ENCODE measurements around the gene PDE11A.

The PDE11A gene

DNA sequence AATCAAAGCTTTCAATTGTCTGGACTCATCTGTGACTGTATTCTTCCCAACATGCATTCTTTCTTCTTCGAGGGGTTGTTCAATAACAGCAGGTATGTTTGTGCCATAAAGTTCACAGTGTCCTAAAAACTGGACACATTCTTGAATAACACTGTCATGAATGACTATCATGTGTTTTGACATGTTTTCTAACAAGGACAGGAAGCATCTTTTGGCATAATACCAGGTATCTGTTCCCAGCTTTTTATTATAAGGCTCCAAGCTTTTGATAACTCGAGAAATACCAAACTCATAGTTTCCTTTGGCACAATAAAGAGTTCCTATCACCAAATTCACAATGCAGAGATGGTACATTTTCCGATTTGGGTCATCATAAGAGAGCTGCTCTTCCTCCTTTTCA, 455.8 kb downstream of the PDE11A start:
- DNase-seq: no peak

DNA sequence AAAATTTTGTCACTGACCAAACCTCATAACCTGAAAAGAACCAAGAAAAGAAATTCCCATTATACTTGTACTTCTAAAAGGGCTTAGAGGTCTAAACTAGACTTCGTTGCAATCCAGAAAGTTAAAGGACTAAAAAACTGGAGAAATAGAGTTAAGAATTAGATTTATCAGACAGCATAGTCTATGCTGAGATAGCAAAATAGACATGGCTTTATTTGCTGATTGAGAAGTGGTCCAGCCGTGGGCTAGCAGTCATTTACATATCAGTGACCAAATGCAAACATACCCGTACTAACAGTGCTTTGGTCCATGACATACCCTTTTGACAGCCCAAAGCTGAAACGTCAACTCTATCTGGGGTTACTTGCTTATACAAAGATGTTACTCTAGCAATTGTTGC, 456.5 kb downstream of the PDE11A start:
- DNase-seq: no peak

GRCh38 chr2:177612659-177613058, 459.9 kb downstream of the PDE11A start:
- DNase-seq: no peak

GRCh38 chr2:177611310-177611886, 461.2 kb downstream of the PDE11A start:
- no peak for DNase-seq

DNA sequence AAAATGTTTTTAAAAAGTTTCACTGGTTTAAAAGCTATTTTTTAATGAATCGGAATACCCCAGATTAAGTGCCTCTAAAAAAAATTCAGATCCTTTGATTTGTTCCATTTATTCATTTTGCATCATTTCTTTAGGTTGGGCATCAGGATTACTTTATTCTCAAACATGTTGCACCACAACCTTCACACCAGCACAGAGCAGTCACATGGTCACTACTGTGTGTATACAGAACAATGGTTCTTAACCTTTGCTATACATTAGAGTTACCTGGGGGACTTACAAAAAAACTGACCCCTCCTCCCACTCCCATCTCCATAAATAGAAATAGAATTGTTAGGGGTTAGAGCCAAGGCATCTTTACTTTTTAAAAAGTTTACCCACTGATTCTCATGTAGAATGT, 461.8 kb downstream of the PDE11A start:
- no peak for DNase-seq

DNA sequence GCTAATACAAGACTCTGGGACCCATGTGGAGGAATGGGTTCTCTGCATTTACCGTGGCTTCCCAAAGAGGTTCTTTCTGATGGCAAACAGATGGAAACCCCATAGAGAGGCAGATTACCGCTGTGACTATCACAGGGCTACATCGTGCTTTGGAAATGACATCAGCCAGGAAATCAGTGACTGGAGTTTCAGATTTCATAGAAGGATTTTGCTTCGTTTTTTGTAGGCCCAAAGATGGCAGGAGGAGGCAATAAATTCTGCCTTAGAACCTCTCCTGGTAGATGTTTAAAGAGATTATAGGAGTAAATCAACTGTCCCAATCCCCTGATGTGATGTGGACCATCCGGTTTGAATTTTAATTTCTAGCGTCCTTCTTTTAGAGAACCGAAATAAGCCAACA, 465.9 kb downstream of the PDE11A start:
- no peak for DNase-seq

DNA sequence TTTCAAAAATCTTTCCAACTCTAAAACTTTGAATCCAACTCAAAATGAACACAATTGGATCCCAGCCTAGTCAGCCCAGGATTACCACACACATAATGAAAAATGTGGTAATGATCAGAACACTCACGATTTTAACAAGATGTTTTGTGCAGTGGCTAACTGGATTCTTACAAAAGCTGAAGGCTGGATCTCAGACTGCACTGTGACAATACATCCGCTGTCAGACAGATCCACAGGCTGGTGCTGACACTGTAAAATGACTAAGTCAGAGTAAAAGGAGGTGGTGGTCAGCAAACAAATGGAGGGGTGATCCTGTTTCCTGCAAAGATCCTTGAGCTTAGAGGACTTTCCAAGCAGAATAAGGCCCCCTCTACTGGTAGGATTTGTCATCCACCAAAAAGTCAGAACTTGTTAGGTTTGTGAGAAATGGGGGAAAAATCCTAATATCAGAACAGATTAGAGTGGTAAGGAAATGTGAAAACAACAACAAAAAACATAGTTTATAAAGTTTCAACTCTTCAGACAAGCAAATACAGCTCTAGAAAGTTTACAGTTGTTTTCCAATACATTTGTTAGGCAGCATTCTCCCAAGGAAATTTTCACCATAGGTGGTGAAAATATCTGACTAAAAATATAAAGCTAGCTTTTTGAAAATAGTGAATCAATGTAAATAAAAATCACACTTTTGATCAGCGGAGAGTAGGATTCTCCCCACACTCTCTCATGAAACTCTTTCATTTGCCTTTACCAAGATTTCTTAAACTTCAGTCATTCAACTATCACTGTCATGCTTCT, 468.1 kb downstream of the PDE11A start:
- peak; percentile 30 for DNase-seq

GRCh38 chr2:177603768-177604167, 468.8 kb downstream of the PDE11A start:
- DNase-seq: no peak

- no peak for DNase-seq
Observed at GRCh38 chr2:177603181-177603580, 469.4 kb downstream of the PDE11A start.

- DNase-seq: no peak
Observed at GRCh38 chr2:177602611-177603164, 469.9 kb downstream of the PDE11A start.

DNA sequence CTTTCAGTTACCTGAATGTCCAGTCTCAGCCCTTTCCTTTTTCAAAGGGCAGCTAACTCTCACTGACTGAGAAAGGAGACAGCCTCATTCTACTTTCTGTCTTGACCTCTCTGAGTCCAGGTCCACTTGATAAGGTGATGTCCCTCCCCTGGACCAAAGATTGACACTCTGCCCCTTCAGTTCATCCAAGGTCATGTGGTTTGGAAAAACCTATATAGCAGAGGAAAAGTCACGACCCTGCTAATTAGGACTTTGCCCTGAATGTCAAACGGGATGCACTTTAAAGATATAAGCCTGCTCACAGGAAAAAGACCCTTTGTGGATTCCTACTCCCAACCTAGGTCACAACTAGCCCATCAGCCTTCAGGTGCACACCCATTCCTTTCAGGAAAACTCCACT, 471.7 kb downstream of the PDE11A start:
- no peak for DNase-seq

GRCh38 chr2:177599956-177600355, 472.6 kb downstream of the PDE11A start:
- no peak for DNase-seq

GRCh38 chr2:177599139-177599688, 473.4 kb downstream of the PDE11A start:
- DNase-seq: no peak

GRCh38 chr2:177598326-177599138, 474.0 kb downstream of the PDE11A start:
- no peak for DNase-seq

DNA sequence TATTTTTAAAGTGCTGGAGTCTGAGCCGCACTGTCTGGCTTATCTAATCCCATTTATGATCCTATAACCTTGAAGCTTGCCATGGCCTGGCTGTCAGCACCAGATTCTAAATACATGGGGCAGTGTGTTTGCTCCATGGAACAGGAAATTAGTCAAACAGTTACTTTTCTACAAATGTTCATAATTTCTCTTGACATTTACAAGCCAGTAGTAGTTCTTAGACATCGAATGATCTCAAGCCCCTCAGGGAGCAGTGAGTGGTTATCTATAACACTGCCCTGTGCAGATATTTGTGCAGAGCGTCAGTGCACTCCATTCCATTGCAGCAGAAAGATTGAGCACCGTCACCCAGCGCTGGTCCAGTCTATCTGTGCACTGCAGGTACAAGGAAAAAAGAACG, 474.8 kb downstream of the PDE11A start:
- no peak for DNase-seq

- no peak for DNase-seq
Observed at GRCh38 chr2:177596866-177597265, 475.7 kb downstream of the PDE11A start.

DNA sequence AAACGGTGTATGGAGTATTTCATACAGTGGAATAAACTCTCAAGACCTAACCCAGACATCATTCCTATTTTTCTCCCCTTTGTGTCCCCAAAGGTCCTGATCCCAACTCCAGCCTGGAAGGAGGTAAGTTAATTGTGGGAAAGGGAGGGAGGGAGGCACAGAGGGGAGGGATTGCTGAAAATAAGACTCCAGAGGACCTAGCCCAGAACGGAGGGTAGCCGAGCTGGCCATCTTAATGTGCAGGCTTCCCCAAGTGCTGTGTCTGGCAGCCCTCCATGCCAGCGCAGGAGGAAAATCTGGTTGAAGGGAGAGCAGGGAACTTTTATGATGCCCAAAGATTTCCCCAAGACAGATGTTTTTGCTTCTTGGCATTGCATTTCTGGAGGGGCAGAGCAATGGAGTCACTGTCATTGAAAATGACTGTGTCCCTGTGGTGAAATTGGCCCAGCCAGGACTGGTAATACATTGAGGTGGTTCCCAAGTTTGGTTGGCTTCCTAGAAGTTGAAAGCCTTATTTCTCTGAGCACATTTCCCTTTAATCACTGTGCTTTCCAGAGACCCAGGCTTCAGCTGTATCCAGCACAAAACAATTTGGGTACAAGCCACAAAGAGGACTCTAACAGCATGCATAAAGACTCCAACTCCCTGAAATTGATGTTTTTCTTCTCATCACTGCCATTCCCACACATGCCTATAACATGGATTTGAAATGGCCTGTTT, 477.3 kb downstream of the PDE11A start:
- DNase-seq: no peak

GRCh38 chr2:177593402-177593801, 479.2 kb downstream of the PDE11A start:
- no peak for DNase-seq

- no peak for DNase-seq
Observed at GRCh38 chr2:177592945-177593344, 479.6 kb downstream of the PDE11A start.

DNA sequence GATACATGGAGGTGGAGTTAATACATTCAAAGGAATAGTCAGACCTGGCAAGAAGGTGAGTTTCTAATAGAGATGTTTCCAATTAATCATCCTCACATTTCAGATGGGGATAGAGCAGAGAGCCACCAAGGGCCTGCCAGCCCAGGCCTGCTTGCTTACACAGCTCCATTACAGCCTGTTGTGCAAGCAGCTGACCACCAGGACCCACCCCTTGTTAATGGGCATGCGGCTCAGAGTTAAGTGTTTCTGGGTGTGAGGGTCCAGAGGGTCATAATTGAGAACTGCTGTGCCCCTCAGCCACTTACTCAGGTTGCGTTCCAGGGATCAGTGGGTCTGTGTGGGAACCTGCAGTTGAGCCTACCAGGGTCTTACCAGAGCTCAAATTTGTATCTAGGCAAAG, 480.2 kb downstream of the PDE11A start:
- DNase-seq: no peak

- DNase-seq: no peak
Observed at GRCh38 chr2:177589186-177589585, 483.4 kb downstream of the PDE11A start.

DNA sequence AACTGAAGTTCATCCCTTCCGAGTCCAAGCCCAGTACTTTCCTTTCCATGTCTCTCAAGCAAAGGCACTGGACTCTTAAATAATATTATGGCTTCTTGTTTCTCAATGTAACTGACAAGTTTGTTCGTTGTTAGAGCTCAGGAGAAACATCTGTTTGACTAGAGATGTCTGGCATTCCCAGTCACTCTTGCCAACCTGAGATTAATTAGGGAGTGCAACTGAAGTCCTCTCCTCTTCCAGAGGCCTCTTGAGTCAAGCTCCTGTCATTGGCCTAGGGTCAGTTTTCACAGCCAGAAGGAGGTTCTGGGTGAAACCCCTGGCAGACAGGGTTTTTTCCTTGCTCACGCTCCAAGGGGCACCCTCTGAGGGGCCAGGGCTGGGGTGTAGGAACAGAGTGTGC, 483.9 kb downstream of the PDE11A start:
- DNase-seq: no peak

DNA sequence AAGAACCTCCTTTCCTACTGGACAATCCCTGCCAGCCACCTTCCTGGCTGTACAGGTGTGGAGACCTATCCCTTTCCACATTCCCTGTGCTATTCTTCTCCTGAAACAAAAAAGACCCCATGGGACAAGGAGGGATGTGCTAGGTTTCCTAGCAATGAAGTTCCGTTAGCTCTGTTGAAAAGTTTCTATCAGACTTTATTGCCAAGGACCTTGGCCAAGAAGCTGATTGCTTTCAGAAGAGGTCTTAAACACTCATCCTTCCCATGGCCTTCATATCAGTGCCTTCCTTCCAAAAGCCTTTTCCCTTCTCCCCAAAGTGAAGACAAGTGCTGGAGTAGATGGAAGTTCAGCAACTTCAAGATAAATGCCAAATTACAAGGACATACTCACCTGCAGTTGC, 485.2 kb downstream of the PDE11A start:
- no peak for DNase-seq
